ENCODE data around the gene SDE2. TPM values are rescaled to one million over a fixed set of nuclear protein-coding genes. Genes with fewer than 3 reads are reported as not detected.
"Not testable (repeated sequence)": the region's sequence is repeated elsewhere in the genome, so short reads cannot be mapped to it uniquely, and the experiment has no call there.

Gene SDE2
- total RNA-seq, 1 donor from 2014 or later: 21.8 TPM

- TF ChIP-seq CTCF (IDR thresholded peaks at IDR 0.05): no peak
- peaks cover 65% of the 10 kb centered on the region for H3K36me3 ChIP-seq
- intact Hi-C loops (cut with DNase I): no loop called here
- DNase-seq (no peak), ATAC-seq (peak; percentile 19)
- no peak overlapping the region for H3K27ac ChIP-seq
- no peaks in the 10 kb centered on the region for H3K9me3 ChIP-seq
- no peak overlapping the region for H3K4me3 ChIP-seq
- H3K27me3 ChIP-seq: no peaks in the 10 kb centered on the region
- H3K4me1 ChIP-seq: no peaks in the 10 kb centered on the region
Measured at GRCh38 chr1:225980005-225980836, 18.9 kb downstream of the SDE2 start.

DNA sequence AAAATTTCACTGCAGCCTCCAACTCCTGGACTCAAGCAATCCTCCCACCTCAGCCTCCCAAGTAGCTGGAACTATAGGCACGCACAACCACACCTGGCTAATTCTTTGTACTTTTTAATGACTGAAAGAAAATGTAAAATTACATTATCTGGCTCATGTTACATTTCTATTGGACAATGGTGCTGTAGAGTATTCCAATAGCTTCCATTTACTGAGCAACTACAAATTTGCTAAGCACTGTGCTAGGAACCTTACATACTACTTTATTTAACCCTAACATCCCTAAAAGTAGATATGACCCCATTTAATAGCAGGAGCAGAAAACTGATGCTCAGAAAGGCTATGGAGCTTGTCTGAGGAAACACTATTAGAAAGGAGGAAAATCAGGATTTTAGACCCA is 19.7 kb downstream of the SDE2 start:
- H3K36me3 ChIP-seq: peaks cover 57% of the 10 kb centered on the region
- no peak for TF ChIP-seq CTCF (IDR thresholded peaks at IDR 0.05)
- DNase-seq (no peak), ATAC-seq (no peak)
- H3K4me1 ChIP-seq: no peaks in the 10 kb centered on the region
- intact Hi-C loops (cut with DNase I): loop anchor here (5.0 kb wide), 1 partner anchor 507 kb away; no protein-coding TSS in a partner anchor
- no peak overlapping the region for H3K27ac ChIP-seq
- no peaks in the 10 kb centered on the region for H3K9me3 ChIP-seq
- no peaks in the 10 kb centered on the region for H3K27me3 ChIP-seq
- H3K4me3 ChIP-seq: no peak overlapping the region

DNA sequence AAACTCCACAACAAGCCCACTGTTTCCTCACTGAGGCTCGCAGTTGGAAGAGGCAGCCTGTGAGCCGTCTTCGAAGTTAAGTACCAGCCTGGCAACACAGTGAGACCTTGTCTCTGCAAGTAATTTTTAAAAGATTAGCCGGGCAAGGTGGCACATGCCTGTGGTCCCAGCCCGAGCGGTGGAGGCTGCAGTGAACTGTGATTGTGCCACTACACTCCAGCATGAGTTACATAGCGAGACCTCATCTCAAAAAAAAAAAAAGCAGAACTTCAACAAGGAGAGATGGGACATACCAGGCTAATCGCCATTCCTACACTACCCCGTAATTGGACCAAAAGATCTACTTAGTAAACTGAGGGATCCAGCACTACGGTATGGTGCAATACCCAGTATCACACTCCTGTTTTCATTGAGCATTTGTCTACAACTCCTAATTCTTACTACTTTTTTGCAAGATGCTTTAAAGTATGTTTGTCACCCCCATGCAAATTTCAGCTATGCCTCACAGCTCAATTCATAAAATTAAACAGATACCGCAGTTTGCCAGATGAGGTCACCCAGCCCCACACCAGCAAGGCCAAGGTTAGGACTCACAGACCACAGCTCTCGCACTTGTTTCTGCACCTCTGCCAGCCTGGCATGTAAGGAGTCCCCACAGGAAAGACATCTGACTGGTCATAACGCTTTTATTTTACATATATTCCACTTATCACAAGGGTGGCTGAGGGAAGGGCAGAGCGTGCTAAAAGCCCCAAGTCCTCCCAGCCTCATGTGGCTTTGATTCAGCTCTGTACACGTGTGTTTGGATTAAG is 21.0 kb downstream of the SDE2 start:
- TF ChIP-seq CTCF (IDR thresholded peaks at IDR 0.05): no peak
- DNase-seq (no peak), ATAC-seq (no peak)
- Histone ChIP-seq H3K27me3 (no peaks in the 10 kb centered on the region), H3K9me3 (no peaks in the 10 kb centered on the region), H3K4me1 (no peaks in the 10 kb centered on the region), H3K4me3 (no peak overlapping the region), H3K36me3 (peaks cover 44% of the 10 kb centered on the region), H3K27ac (no peak overlapping the region)
- intact Hi-C loops (cut with DNase I): loop anchor here (5.0 kb wide), 1 partner anchor 506 kb away; no protein-coding TSS in a partner anchor

GRCh38 chr1:225975146-225975545 is 24.0 kb downstream of the SDE2 start:
- H3K27me3 ChIP-seq, ATAC-seq, H3K9me3 ChIP-seq, H3K27ac ChIP-seq, H3K4me3 ChIP-seq, H3K4me1 ChIP-seq, DNase-seq: not testable (repeated sequence)
- peaks cover 18% of the 10 kb centered on the region for H3K36me3 ChIP-seq
- intact Hi-C loops (cut with DNase I): loop anchor here (5.0 kb wide), 1 partner anchor 503 kb away; no protein-coding TSS in a partner anchor

- Histone ChIP-seq H3K4me3 (no peak overlapping the region), H3K27me3 (no peaks in the 10 kb centered on the region), H3K27ac (no peak overlapping the region), H3K9me3 (no peaks in the 10 kb centered on the region), H3K4me1 (no peaks in the 10 kb centered on the region), H3K36me3 (peaks cover 12% of the 10 kb centered on the region)
- ATAC-seq: no peak
- DNase-seq: no peak
- TF ChIP-seq CTCF (IDR thresholded peaks at IDR 0.05): no peak
- intact Hi-C loops (cut with DNase I): no loop called here
Measured at GRCh38 chr1:225974454-225974853, 24.7 kb downstream of the SDE2 start.

GRCh38 chr1:225973158-225973557 is 26.0 kb downstream of the SDE2 start:
- no peak overlapping the region for H3K4me3 ChIP-seq
- no peak overlapping the region for H3K27ac ChIP-seq
- H3K4me1 ChIP-seq: no peaks in the 10 kb centered on the region
- H3K9me3 ChIP-seq: no peaks in the 10 kb centered on the region
- TF ChIP-seq CTCF (IDR thresholded peaks at IDR 0.05): no peak
- DNase-seq (no peak), ATAC-seq (no peak)
- H3K27me3 ChIP-seq: no peaks in the 10 kb centered on the region
- peaks cover 6% of the 10 kb centered on the region for H3K36me3 ChIP-seq
- intact Hi-C loops (cut with DNase I): no loop called here

Measured in upper lobe of right lung (tissue), 1 donor.